Measurements from ENCODE around the gene CNDP1.

CNDP1 gene

DNA sequence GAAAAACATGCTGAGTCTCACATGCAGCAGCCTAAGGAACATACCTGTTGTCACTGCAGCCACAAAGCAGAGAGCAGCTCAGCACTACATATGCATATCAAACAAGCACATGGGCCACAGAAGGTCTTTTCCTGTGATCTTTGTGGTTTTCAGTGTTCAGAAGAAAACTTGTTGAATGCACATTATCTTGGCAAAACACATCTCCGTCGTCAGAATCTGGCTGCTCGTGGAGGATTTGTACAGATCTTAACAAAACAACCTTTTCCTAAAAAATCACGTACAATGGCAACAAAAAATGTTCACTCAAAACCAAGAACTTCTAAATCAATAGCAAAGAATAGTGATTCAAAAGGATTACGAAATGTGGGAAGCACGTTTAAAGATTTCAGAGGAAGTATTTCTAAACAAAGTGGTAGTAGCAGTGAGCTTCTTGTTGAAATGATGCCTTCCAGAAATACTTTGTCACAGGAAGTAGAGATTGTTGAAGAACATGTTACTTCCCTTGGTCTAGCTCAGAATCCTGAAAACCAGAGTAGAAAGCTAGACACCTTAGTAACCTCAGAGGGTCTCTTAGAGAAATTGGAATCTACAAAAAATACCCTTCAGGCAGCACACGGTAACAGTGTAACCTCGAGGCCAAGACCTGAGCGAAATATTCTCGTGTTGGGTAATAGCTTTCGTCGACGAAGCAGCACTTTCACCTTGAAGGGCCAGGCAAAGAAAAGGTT, 97.5 kb downstream of the CNDP1 start:
- H3K4me3 ChIP-seq = no peak overlapping the region
- DNase-seq (ENCODE audit: low read depth, low spot score) = no peak
- no peak overlapping the region for H3K9ac ChIP-seq (ENCODE audit: insufficient read length)
- H3K27ac ChIP-seq = no peak overlapping the region
- TF ChIP-seq FOXP2 (optimal IDR thresholded peaks at IDR 0.05; ENCODE audit: control extremely low read depth, extremely low read length, insufficient read depth) (no peak), EZH2 (IDR thresholded peaks at IDR 0.05) (no peak), POLR2AphosphoS5 (IDR thresholded peaks at IDR 0.05; ENCODE audit: borderline replicate concordance, low read depth, low read length) (no peak)
- peaks cover 17% of the 10 kb centered on the region for H3K36me3 ChIP-seq (ENCODE audit: insufficient read depth, low read length)
- no peaks in the 10 kb centered on the region for H3K9me3 ChIP-seq (ENCODE audit: low read depth, low read length)

DNA sequence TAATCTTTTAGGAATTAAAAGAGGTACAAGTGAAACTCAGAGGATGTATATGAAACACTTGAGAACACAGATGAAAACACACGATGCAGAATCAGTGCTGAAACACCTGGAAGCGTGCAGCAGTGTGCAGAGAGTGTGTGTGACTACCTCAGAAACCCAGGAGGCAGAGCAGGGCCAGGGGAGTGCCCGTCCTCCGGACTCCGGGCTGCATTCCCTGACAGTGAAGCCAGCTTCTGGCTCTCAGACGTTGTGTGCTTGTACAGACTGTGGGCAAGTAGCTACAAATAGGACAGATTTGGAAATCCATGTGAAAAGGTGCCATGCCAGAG, 98.0 kb downstream of the CNDP1 start:
- TF ChIP-seq POLR2AphosphoS5 (IDR thresholded peaks at IDR 0.05; ENCODE audit: borderline replicate concordance, low read depth, low read length) = no peak
- no peak for TF ChIP-seq EZH2 (IDR thresholded peaks at IDR 0.05)
- no peak for TF ChIP-seq FOXP2 (optimal IDR thresholded peaks at IDR 0.05; ENCODE audit: control extremely low read depth, extremely low read length, insufficient read depth)
- Histone ChIP-seq H3K27ac (no peak overlapping the region), H3K9ac (ENCODE audit: insufficient read length) (no peak overlapping the region), H3K9me3 (ENCODE audit: low read depth, low read length) (no peaks in the 10 kb centered on the region), H3K36me3 (ENCODE audit: insufficient read depth, low read length) (peaks cover 17% of the 10 kb centered on the region), H3K4me3 (no peak overlapping the region)
- DNase-seq (ENCODE audit: low read depth, low spot score) = no peak

GRCh38 chr18:74632856-74633255, 98.6 kb downstream of the CNDP1 start:
- H3K4me3 ChIP-seq = no peak overlapping the region
- no peak for TF ChIP-seq EZH2 (IDR thresholded peaks at IDR 0.05)
- TF ChIP-seq FOXP2 (optimal IDR thresholded peaks at IDR 0.05; ENCODE audit: control extremely low read depth, extremely low read length, insufficient read depth) = no peak
- no peak for TF ChIP-seq POLR2AphosphoS5 (IDR thresholded peaks at IDR 0.05; ENCODE audit: borderline replicate concordance, low read depth, low read length)
- H3K9me3 ChIP-seq (ENCODE audit: low read depth, low read length) = no peaks in the 10 kb centered on the region
- H3K9ac ChIP-seq (ENCODE audit: insufficient read length) = no peak overlapping the region
- no peak overlapping the region for H3K27ac ChIP-seq
- H3K36me3 ChIP-seq (ENCODE audit: insufficient read depth, low read length) = peaks cover 17% of the 10 kb centered on the region
- no peak for DNase-seq (ENCODE audit: low read depth, low spot score)

DNA sequence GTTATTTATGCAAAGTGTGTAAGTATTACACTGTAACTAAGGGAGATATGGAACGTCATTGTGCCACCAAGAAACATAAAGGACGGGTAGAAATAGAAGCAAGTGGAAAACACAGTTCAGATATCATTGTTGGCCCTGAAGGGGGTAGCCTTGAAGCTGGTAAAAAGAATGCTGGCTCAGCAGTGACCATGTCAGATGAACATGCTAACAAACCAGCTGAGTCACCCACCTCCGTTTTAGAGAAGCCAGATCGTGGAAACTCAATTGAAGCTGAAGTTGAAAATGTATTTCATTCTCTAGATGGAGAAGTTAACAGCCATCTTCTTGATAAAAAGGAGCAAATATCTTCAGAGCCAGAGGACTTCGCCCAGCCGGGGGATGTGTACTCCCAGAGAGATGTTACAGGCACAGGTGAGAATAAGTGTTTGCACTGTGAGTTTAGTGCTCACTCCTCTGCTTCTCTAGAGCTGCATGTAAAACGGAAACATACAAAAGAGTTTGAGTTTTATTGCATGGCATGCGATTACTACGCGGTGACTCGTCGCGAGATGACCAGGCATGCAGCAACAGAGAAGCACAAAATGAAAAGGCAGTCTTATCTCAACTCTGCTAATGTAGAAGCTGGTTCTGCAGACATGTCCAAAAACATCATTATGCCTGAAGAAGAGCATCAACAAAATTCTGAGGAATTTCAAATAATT, 99.5 kb downstream of the CNDP1 start:
- Histone ChIP-seq H3K4me3 (no peak overlapping the region), H3K27ac (no peak overlapping the region), H3K9ac (ENCODE audit: insufficient read length) (no peak overlapping the region), H3K9me3 (ENCODE audit: low read depth, low read length) (no peaks in the 10 kb centered on the region), H3K36me3 (ENCODE audit: insufficient read depth, low read length) (peaks cover 17% of the 10 kb centered on the region)
- TF ChIP-seq POLR2AphosphoS5 (IDR thresholded peaks at IDR 0.05; ENCODE audit: borderline replicate concordance, low read depth, low read length) (no peak), EZH2 (IDR thresholded peaks at IDR 0.05) (no peak)
- no peak for DNase-seq (ENCODE audit: low read depth, low spot score)

DNA sequence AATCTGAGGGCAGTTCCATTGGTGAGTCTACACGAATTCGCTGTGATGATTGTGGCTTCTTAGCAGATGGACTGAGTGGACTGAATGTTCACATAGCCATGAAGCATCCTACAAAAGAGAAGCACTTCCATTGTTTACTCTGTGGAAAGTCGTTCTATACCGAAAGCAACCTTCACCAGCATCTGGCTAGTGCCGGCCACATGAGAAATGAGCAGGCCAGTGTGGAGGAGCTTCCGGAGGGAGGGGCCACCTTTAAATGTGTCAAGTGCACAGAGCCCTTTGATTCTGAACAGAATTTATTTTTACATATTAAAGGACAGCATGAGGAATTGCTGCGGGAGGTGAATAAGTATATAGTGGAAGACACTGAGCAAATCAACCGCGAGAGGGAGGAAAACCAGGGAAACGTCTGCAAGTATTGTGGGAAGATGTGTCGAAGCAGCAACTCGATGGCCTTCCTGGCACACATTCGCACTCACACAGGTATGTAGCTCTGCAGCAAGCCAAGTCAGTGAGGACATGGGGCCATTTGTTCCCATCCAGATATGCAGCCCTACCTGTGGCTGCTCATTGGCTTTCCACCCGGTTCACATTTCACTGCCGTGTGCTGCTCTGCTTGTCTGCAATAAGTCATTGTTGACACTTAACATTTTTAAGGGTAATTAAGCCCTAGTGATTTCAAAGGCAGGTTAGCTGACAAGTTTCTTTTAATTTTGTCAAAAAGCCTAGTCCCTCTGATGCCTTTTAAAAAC, 101.1 kb downstream of the CNDP1 start:
- no peak overlapping the region for H3K4me3 ChIP-seq
- H3K36me3 ChIP-seq (ENCODE audit: insufficient read depth, low read length) = peaks cover 17% of the 10 kb centered on the region
- no peak overlapping the region for H3K27ac ChIP-seq
- H3K9ac ChIP-seq (ENCODE audit: insufficient read length) = no peak overlapping the region
- DNase-seq (ENCODE audit: low read depth, low spot score) = no peak
- TF ChIP-seq FOXP2 (optimal IDR thresholded peaks at IDR 0.05; ENCODE audit: control extremely low read depth, extremely low read length, insufficient read depth) = no peak
- no peak for TF ChIP-seq POLR2AphosphoS5 (IDR thresholded peaks at IDR 0.05; ENCODE audit: borderline replicate concordance, low read depth, low read length)
- TF ChIP-seq EZH2 (IDR thresholded peaks at IDR 0.05) = no peak
- H3K9me3 ChIP-seq (ENCODE audit: low read depth, low read length) = no peaks in the 10 kb centered on the region

Measured in SK-N-MC (cell line).